Lung (tissue), 12 donors: ENCODE data around the gene EDN1. TPM values are rescaled to one million over a fixed set of nuclear protein-coding genes. Genes with fewer than 3 reads are reported as not detected.

Experiments used
- ATAC-seq: fragments of 200-7000 bp; cut with Tn5 transposase; one replicate; pipeline ENCODE4 v1.9.1; 2020; ENCODE audit warnings: moderate number of reproducible peaks; ENCODE audit not compliant: insufficient read depth, low FRiP score
- DNase-seq, 3 donors: peaks; one replicate each; pipeline ENCODE4 v3.0.0-alpha.2; 2013 to 2017
- H3K27ac ChIP-seq, 2 donors: one replicate each; pipeline ENCODE4 v1.5.1; 2013; ENCODE audit warnings: mild to moderate bottlenecking in 2 of 2, moderate library complexity in 2 of 2, control low read depth in 1 of 2, inconsistent platforms in 1 of 2, low read depth in 1 of 2, low read length in 1 of 2
- H3K27me3 ChIP-seq, 3 donors: one replicate each; pipeline ENCODE4 v1.5.1; 2013; ENCODE audit warnings: low read length in 2 of 3; ENCODE audit not compliant: control insufficient read depth in 3 of 3, insufficient read depth in 3 of 3
- H3K36me3 ChIP-seq, 4 donors: one replicate each; pipeline ENCODE4 v1.5.1; 2013; ENCODE audit warnings: low read length in 4 of 4, mild to moderate bottlenecking in 1 of 4, moderate library complexity in 1 of 4; ENCODE audit not compliant: control insufficient read depth in 4 of 4, insufficient read depth in 4 of 4
- H3K4me1 ChIP-seq, 5 donors: one replicate each; pipeline ENCODE4 v1.5.1; 2013; ENCODE audit warnings: low read length in 5 of 5, mild to moderate bottlenecking in 2 of 5, moderate library complexity in 1 of 5; ENCODE audit not compliant: control insufficient read depth in 5 of 5, insufficient read depth in 5 of 5
- H3K4me3 ChIP-seq: one replicate; pipeline ENCODE4 v1.5.1; 2013; ENCODE audit warnings: mild to moderate bottlenecking, control low read depth, moderate library complexity
- H3K9ac ChIP-seq, 2 donors: one replicate each; pipeline ENCODE4 v1.5.1; 2013; ENCODE audit warnings: low read length in 2 of 2, control low read depth in 1 of 2; ENCODE audit not compliant: insufficient read depth in 1 of 2
- H3K9me3 ChIP-seq, 4 donors: one replicate each; pipeline ENCODE4 v1.5.1; 2013; ENCODE audit warnings: low read length in 3 of 4, mild to moderate bottlenecking in 1 of 4, moderate library complexity in 1 of 4; ENCODE audit not compliant: control insufficient read depth in 4 of 4, insufficient read depth in 3 of 4
- CTCF ChIP-seq: IDR thresholded peaks from 2 replicates; pipeline ENCODE4 v1.5.1; 2012; ENCODE audit warnings: mild to moderate bottlenecking; ENCODE audit errors: control extremely low read depth, extremely low read depth
- WGBS, 2 donors: extraction: QIAGEN DNeasy Blood & Tissue Kit; methylation state at CpG; one replicate each; pipeline ENCODE4 v1.1.7; 2013; 5-methylcytosine and 5-hydroxymethylcytosine counted together
- polyA plus RNA-seq, 2 donors: library from polyadenylated mRNA; stranded (reverse); fragments of 200-250 nt; gene quantifications; one replicate each; pipeline ENCODE4 v1.2.1, GENCODE V29; 2013
- total RNA-seq, 2 donors: library from RNA; depleted of rRNA in 1 of 2; stranded (reverse); fragments of >200 nt in 1 of 2; gene quantifications; one replicate each; pipeline ENCODE4 v1.2.1, GENCODE V29; 2014 to 2021
- donor health status: control.
- donor health status: control.
- donor health status: Bipolar disorder and iron deficiency.
- donor health status: healthy.
- donor health status: DM: yes; HTN: yes; CAD: no.

The EDN1 gene
- total and polyA plus RNA-seq, 4 donors = 18.4 to 112 (median 40.3) TPM

- no peak overlapping the region for H3K9ac ChIP-seq
- no peak overlapping the region for H3K4me3 ChIP-seq
- H3K9me3 ChIP-seq = no peaks in the 10 kb centered on the region
- H3K27me3 ChIP-seq = no peaks in the 10 kb centered on the region
- ATAC-seq (no peak), DNase-seq (no peak)
- H3K27ac ChIP-seq = no peak overlapping the region
- 94 to 98% methylated on average over 2 of the region's 2 CpGs for WGBS, 2 donors
- no peaks in the 10 kb centered on the region for H3K36me3 ChIP-seq
- no peaks in the 10 kb centered on the region for H3K4me1 ChIP-seq
- TF ChIP-seq CTCF = no peak
Measured at GRCh38 chr6:12311106-12311505, 20.9 kb downstream of the EDN1 start.

GRCh38 chr6:12312736-12313135, 22.6 kb downstream of the EDN1 start:
- Histone ChIP-seq H3K4me3 (no peak overlapping the region), H3K27me3 (no peaks in the 10 kb centered on the region), H3K9ac (no peak overlapping the region), H3K27ac (no peak overlapping the region), H3K9me3 (no peaks in the 10 kb centered on the region), H3K4me1 (no peaks in the 10 kb centered on the region), H3K36me3 (no peaks in the 10 kb centered on the region)
- WGBS, 2 donors = 59 to 93% methylated on average over 2 of the region's 2 CpGs
- DNase-seq (no peak), ATAC-seq (no peak)
- TF ChIP-seq CTCF = no peak

GRCh38 chr6:12313306-12313991, 23.3 kb downstream of the EDN1 start:
- Histone ChIP-seq H3K4me3 (no peak overlapping the region), H3K27me3 (no peaks in the 10 kb centered on the region), H3K9me3 (no peaks in the 10 kb centered on the region), H3K4me1 (no peaks in the 10 kb centered on the region), H3K36me3 (no peaks in the 10 kb centered on the region), H3K9ac (no peak overlapping the region), H3K27ac (no peak overlapping the region)
- TF ChIP-seq CTCF = no peak
- WGBS, 2 donors = 75 to 85% methylated on average over 12 of the region's 12 CpGs
- DNase-seq (no peak), ATAC-seq (no peak)
